HEK293 (cell line): ENCODE measurements around the gene MUC22.

Experiments
- CTCF ChIP-seq: fragments of 450-650 bp; formaldehyde crosslinking; IDR thresholded peaks from 2 replicates; pipeline ENCODE4 v1.5.1; 2016; ENCODE audit warnings: missing biosample characterization, missing genetic modification characterization
- TCF7L2 ChIP-seq: IDR thresholded peaks from 2 replicates; pipeline ENCODE4 v1.6.1; 2011; ENCODE audit warnings: low read depth, mild to moderate bottlenecking, inconsistent platforms, low read length, moderate library complexity, borderline replicate concordance
- ZBTB26 ChIP-seq: fragments of 450-650 bp; formaldehyde crosslinking; optimal IDR thresholded peaks from 2 replicates; pipeline ENCODE3; 2016; ENCODE audit warnings: missing biosample characterization, mild to moderate bottlenecking, missing genetic modification characterization
- ZBTB44 ChIP-seq: fragments of 450-650 bp; IDR thresholded peaks from 2 replicates; pipeline ENCODE4 v1.5.1; 2018; ENCODE audit warnings: missing biosample characterization, mild to moderate bottlenecking, missing genetic modification characterization
- ZNF10 ChIP-seq: fragments of 450-650 bp; formaldehyde crosslinking; IDR thresholded peaks from 2 replicates; pipeline ENCODE4 v1.5.1; 2017; ENCODE audit warnings: missing biosample characterization, missing genetic modification characterization
- ZNF585B ChIP-seq: fragments of 450-650 bp; formaldehyde crosslinking; IDR thresholded peaks from 2 replicates; pipeline ENCODE4 v1.5.1; 2016; ENCODE audit warnings: missing biosample characterization, missing genetic modification characterization
- ZNF791 ChIP-seq: fragments of 450-650 bp; formaldehyde crosslinking; IDR thresholded peaks from 2 replicates; pipeline ENCODE4 v1.5.1; 2016; ENCODE audit warnings: missing biosample characterization, missing genetic modification characterization

DNA sequence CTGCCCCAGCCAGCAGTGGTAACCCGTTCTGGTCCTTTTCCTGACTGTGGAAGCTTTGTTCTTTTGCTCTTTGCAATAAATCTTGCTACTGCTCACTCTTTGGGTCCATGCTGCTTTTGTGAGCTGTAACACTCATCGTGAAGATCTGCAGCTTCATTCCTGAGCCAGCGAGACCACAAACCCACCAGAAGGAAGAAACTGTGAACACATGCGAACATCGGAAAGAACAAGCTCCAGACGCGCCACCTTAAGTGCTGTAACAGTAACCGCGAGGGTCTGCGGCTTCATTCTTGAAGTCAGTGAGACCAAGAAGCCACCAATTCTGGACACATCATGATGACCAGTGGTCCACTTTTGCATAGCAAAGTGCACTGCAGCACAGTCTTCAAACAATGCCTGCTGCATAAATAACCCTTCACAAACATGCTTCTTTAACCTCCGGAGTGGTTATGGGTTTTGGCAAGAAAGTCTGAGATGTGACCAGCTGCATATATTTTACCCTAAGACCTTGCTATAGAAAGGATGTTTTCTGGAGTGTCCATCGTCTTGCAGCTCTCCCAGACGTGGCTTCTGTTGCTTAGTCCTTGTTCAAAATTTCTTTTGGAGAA lies 8.9 kb upstream of the MUC22 start:
- TF ChIP-seq CTCF (tag by site-specific recombination): no peak
- no peak for TF ChIP-seq ZNF791 (tag by site-specific recombination)
- no peak for TF ChIP-seq ZNF585B (tag by site-specific recombination)
- TF ChIP-seq ZBTB26 (tag by site-specific recombination): no peak
- TF ChIP-seq TCF7L2: no peak
- no peak for TF ChIP-seq ZBTB44 (tag by site-specific recombination)
- no peak for TF ChIP-seq ZNF10 (tag by site-specific recombination)
